ENCODE results near the gene SYNE2. TPM values are rescaled to one million over a fixed set of nuclear protein-coding genes. Genes with fewer than 3 reads are reported as not detected.

SYNE2 gene
- total and polyA plus RNA-seq, 2 of the 8 experiments (the other 6 are each of a cell fraction or from before 2014, with no cell fraction given), result 32.6 to 46.1 TPM

GRCh38 chr14:63974176-63974575, 121.4 kb downstream of the SYNE2 start:
- no peak overlapping the region for H3K9ac ChIP-seq (replicated peaks in 1 of 4; ENCODE audit: extremely low read depth in 1 of 4, low read depth in 3 of 4, low read length in 3 of 4)
- H2BK12ac ChIP-seq (ENCODE audit: low read depth, low read length), result no peak overlapping the region
- H2BK5ac ChIP-seq (ENCODE audit: low read depth, low read length), result no peak overlapping the region
- H2BK15ac ChIP-seq (ENCODE audit: low read length), result no peak overlapping the region
- H3K27me3 ChIP-seq (replicated peaks in 1 of 4; ENCODE audit: control insufficient read depth in 3 of 4, extremely low read depth in 1 of 4, insufficient read depth in 3 of 4, low read length in 3 of 4), result no peaks in the 10 kb centered on the region
- no peak overlapping the region for H4K5ac ChIP-seq (ENCODE audit: insufficient read length, low read depth, low read length)
- no peaks in the 10 kb centered on the region for H3K23me2 ChIP-seq (ENCODE audit: low read depth, low read length)
- no peak overlapping the region for H2AK5ac ChIP-seq (ENCODE audit: low read depth, low read length)
- no peak for FAIRE-seq
- no peak overlapping the region for H4K8ac ChIP-seq (ENCODE audit: extremely low read depth, insufficient read depth, low read length)
- ChIA-PET CTCF (ENCODE audit: partially characterized antibody) (no interaction called here), POLR2A (ENCODE audit: partially characterized antibody) (interaction anchor here (0.6 kb wide), 1 partner anchor 51 kb away, joined by 3 read pairs; no protein-coding TSS in a partner anchor)
- H4K20me1 ChIP-seq (replicated peaks in 1 of 2; ENCODE audit: control insufficient read depth in 1 of 2, insufficient read depth in 2 of 2, low read length in 2 of 2), result no peaks in the 10 kb centered on the region
- no peak overlapping the region for H3K23ac ChIP-seq (ENCODE audit: insufficient read length)
- no peaks in the 10 kb centered on the region for H3K79me2 ChIP-seq (ENCODE audit: control insufficient read depth in 1 of 2, insufficient read depth in 2 of 2, low read length in 2 of 2)
- no peak overlapping the region for H3K27ac ChIP-seq (ENCODE audit: low read depth, low read length)
- no peaks in the 10 kb centered on the region for H3K4me1 ChIP-seq (replicated peaks in 1 of 4; ENCODE audit: control insufficient read depth in 3 of 4, insufficient read depth in 4 of 4, low read length in 3 of 4)
- H3K9me3 ChIP-seq (ENCODE audit: insufficient read depth in 2 of 2, low read depth in 1 of 2, low read length in 1 of 2), result no peaks in the 10 kb centered on the region
- H3K14ac ChIP-seq (ENCODE audit: insufficient read length), result no peak overlapping the region
- H3K4ac ChIP-seq (replicated peaks; ENCODE audit: insufficient read length, low read depth, low read length), result no peak overlapping the region
- H3K56ac ChIP-seq (replicated peaks; ENCODE audit: insufficient read length, low read depth, low read length), result no peak overlapping the region
- DNase-seq (ENCODE audit: low read depth in 1 of 2, low spot score in 2 of 2), result no peak
- no peak overlapping the region for H2BK20ac ChIP-seq (ENCODE audit: low read length)
- H3K4me3 ChIP-seq (ENCODE audit: extremely low read depth in 1 of 4, insufficient read depth in 2 of 4, low read depth in 3 of 4, low read length in 4 of 4), result no peak overlapping the region
- WGBS, 2 experiments (ENCODE audit: extremely low coverage in 1 of 2, insufficient coverage in 1 of 2, insufficient read length in 1 of 2, insufficient replicate concordance in 2 of 2, low coverage in 1 of 2, low lambda C conversion rate in 2 of 2, missing lambda C conversion rate in 1 of 2), result 80% methylated on average over 5 of the region's 5 CpGs; no CpG with 5 or more reads in 1 of the 2 experiments
- H3K18ac ChIP-seq (ENCODE audit: extremely low read depth, low read length), result no peak overlapping the region
- no peaks in the 10 kb centered on the region for H3K79me1 ChIP-seq (ENCODE audit: low read depth, low read length)
- H2BK120ac ChIP-seq (replicated peaks; ENCODE audit: low read depth, low read length), result no peak overlapping the region
- no peak overlapping the region for H3K4me2 ChIP-seq (ENCODE audit: insufficient read depth in 1 of 2, low read depth in 2 of 2, low read length in 2 of 2)
- no peak overlapping the region for H2AFZ ChIP-seq (ENCODE audit: low read length)
- H4K91ac ChIP-seq (replicated peaks; ENCODE audit: insufficient read length, low read length), result no peak overlapping the region
- peaks cover 0 to 11% (median 0%) of the 10 kb centered on the region in 4 experiments; a peak in 1 of 8 replicates for H3K36me3 ChIP-seq (ENCODE audit: control insufficient read depth in 2 of 4, insufficient read depth in 4 of 4, low read length in 3 of 4)
- TF ChIP-seq FOSL1 (IDR thresholded peaks at IDR 0.05; ENCODE audit: insufficient read depth, low read depth, low read length) (no peak), BCL11A (IDR thresholded peaks at IDR 0.05; ENCODE audit: low read depth in 2 of 2, low read length in 2 of 2) (no peak), CTBP2 (IDR thresholded peaks at IDR 0.05; ENCODE audit: borderline replicate concordance, insufficient read depth, insufficient read length, low read length) (no peak), ASH2L (IDR thresholded peaks at IDR 0.05; ENCODE audit: low read length) (no peak), SIRT6 (IDR thresholded peaks at IDR 0.05; ENCODE audit: low read length) (no peak), RXRA (IDR thresholded peaks at IDR 0.05; ENCODE audit: insufficient read depth, low read depth, low read length) (no peak), RAD21 (IDR thresholded peaks at IDR 0.05 in 1 of 2, conservative IDR thresholded peaks at IDR 0.05 in 1 of 2; ENCODE audit: low read depth in 2 of 2, low read length in 2 of 2) (no peak), EGR1 (IDR thresholded peaks at IDR 0.05; ENCODE audit: borderline replicate concordance, low read depth, low read length) (no peak), JUND (IDR thresholded peaks at IDR 0.05; ENCODE audit: low read length) (no peak), HDAC6 (IDR thresholded peaks at IDR 0.05; ENCODE audit: low read depth, low read length) (no peak), GABPA (IDR thresholded peaks at IDR 0.05; ENCODE audit: borderline replicate concordance, insufficient read depth, low read length) (no peak), POU5F1 (IDR thresholded peaks at IDR 0.05; ENCODE audit: low read depth, low read length) (no peak), JUN (IDR thresholded peaks at IDR 0.05; ENCODE audit: low read depth, low read length) (no peak), BACH1 (IDR thresholded peaks at IDR 0.05; ENCODE audit: low read length) (no peak), TEAD4 (IDR thresholded peaks at IDR 0.05; ENCODE audit: low read depth, low read length) (no peak), SRF (IDR thresholded peaks at IDR 0.05; ENCODE audit: low read depth, low read length) (no peak)

Data from H1 (cell line).